ENCODE measurements around the gene IL18R1.

DNA sequence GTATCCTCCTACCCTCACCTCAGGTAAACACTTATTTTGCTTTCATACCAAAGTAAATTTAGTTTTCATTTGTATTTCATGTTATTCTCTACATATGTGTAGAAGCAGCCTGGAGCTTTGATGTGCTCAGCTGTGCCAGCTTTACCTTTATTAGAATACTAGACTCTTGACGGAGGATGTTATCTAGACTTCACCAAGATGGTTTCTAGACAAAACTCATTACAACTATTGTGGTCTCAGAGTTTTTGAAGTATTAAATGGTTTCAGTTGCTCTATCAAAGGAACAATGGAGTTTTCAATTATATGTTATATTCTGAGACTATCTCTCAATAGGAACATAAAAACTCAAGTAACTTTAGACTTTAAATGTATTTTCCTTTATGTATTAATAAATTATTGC lies 62.4 kb downstream of the IL18R1 start:
- TF ChIP-seq, protein P1, sequence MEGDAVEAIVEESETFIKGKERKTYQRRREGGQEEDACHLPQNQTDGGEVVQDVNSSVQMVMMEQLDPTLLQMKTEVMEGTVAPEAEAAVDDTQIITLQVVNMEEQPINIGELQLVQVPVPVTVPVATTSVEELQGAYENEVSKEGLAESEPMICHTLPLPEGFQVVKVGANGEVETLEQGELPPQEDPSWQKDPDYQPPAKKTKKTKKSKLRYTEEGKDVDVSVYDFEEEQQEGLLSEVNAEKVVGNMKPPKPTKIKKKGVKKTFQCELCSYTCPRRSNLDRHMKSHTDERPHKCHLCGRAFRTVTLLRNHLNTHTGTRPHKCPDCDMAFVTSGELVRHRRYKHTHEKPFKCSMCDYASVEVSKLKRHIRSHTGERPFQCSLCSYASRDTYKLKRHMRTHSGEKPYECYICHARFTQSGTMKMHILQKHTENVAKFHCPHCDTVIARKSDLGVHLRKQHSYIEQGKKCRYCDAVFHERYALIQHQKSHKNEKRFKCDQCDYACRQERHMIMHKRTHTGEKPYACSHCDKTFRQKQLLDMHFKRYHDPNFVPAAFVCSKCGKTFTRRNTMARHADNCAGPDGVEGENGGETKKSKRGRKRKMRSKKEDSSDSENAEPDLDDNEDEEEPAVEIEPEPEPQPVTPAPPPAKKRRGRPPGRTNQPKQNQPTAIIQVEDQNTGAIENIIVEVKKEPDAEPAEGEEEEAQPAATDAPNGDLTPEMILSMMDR (IDR thresholded peaks at IDR 0.05; ENCODE audit: low read length), result no peak
- no peak for TF ChIP-seq EZH2phosphoT487 (IDR thresholded peaks at IDR 0.05; ENCODE audit: low read length)
- no peak for TF ChIP-seq EZH2 (optimal IDR thresholded peaks at IDR 0.05; ENCODE audit: low read depth, low read length)

All from MM.1S (cell line).